Panc1 (cell line): ENCODE data around the gene NME4. TPM values are rescaled to one million over a fixed set of nuclear protein-coding genes. Genes with fewer than 3 reads are reported as not detected.

Experiments
- ATAC-seq: fragments of 200-7000 bp; cut with Tn5 transposase; 2 replicates; pipeline ENCODE4 v1.9.1; 2020; ENCODE audit warnings: mild to moderate bottlenecking, moderate library complexity
- BruUV-seq: library from RNA; stranded (reverse); fragments of 400-500 nt; replicated peaks from 2 replicates; lab custom pipeline; 2021; lab: Mats Ljungman, UMichigan
- CTCF ChIA-PET: fragments of 300-600 bp; sonication (Branson Sonifier 250); formaldehyde crosslinking; loops from one replicate; lab custom pipeline; 2022; ENCODE audit warnings: antibody characterized with exemption; lab: Charles Lee
- POLR2A ChIA-PET: fragments of 300-600 bp; sonication (Branson Sonifier 250); formaldehyde crosslinking; loops from one replicate; lab custom pipeline; 2022; ENCODE audit warnings: antibody characterized with exemption; lab: Charles Lee
- DNase-seq: peaks from one replicate; pipeline ENCODE4 v3.0.0-alpha.2; 2010; ENCODE audit warnings: low read depth, low spot score
- H3K27ac ChIP-seq: 2 replicates; pipeline ENCODE4 v1.5.1; 2011; ENCODE audit warnings: mild to moderate bottlenecking, low read length, inconsistent platforms
- H3K27me3 ChIP-seq: fragments of 200-500 bp; sonication (Bioruptor generic); 2 replicates; pipeline ENCODE4 v1.6.0; 2014; ENCODE audit warnings: low read length, inconsistent platforms; ENCODE audit not compliant: control insufficient read depth, insufficient read depth
- H3K36me3 ChIP-seq: fragments of 200-500 bp; sonication (Bioruptor generic); 2 replicates; pipeline ENCODE4 v1.5.1; 2014; ENCODE audit warnings: inconsistent platforms, mild to moderate bottlenecking, low read length, moderate library complexity; ENCODE audit not compliant: control insufficient read depth, insufficient read depth
- H3K4me1 ChIP-seq: 2 replicates; pipeline ENCODE4 v1.5.1; 2011; ENCODE audit warnings: inconsistent platforms, mild to moderate bottlenecking, low read length, moderate library complexity; ENCODE audit not compliant: control insufficient read depth, insufficient read depth
- H3K4me3 ChIP-seq, 2 experiments: 2 replicates each; pipeline ENCODE4 v1.5.1; 2011 to 2012; ENCODE audit warnings: low read depth in 2 of 2, low read length in 2 of 2, mild to moderate bottlenecking in 2 of 2, inconsistent platforms in 1 of 2, moderate library complexity in 1 of 2
- H3K9me3 ChIP-seq: fragments of 200-500 bp; sonication (Bioruptor generic); 2 replicates; pipeline ENCODE4 v1.5.1; 2014; ENCODE audit warnings: low read depth, mild to moderate bottlenecking, inconsistent platforms, low read length, moderate library complexity; ENCODE audit not compliant: control insufficient read depth, insufficient read depth
- POLR2AphosphoS5 ChIP-seq: IDR thresholded peaks from 2 replicates; pipeline ENCODE4 v1.6.1; 2012; ENCODE audit warnings: mild to moderate bottlenecking, low read depth, low read length, moderate library complexity
- SIN3A ChIP-seq: IDR thresholded peaks from 2 replicates; pipeline ENCODE4 v1.6.1; 2012; ENCODE audit warnings: low read depth, mild to moderate bottlenecking, low read length, moderate library complexity, borderline replicate concordance; ENCODE audit not compliant: insufficient read depth
- TCF7L2 ChIP-seq: IDR thresholded peaks from 2 replicates; pipeline ENCODE4 v1.6.1; 2011; ENCODE audit warnings: mild to moderate bottlenecking, low read depth, low read length, inconsistent platforms
- in situ Hi-C: cut with HindIII; loops from 2 replicates; pipeline ENCODE4 v1.10.0; 2016; ENCODE audit warnings: low sequenced_read_pairs, low pct_unique_long_range_greater_than_20kb
- intact Hi-C: fragments of 100-400 bp; cut with micrococcal nuclease; formaldehyde crosslinking; loops from one replicate; pipeline ENCODE4 v1.10.0; 2022; ENCODE audit not compliant: unreplicated experiment
- total RNA-seq: library from RNA; stranded (reverse); gene quantifications from one replicate; pipeline ENCODE4 v1.2.1, GENCODE V29; 2021; ENCODE audit not compliant: unreplicated experiment
- TF ChIP-seq, protein P1 (sequence below), 2 experiments: IDR thresholded peaks; 2 replicates each; pipeline ENCODE4 v1.6.1; 2011 to 2012; ENCODE audit warnings: low read depth in 2 of 2, control low read depth in 1 of 2, low read length in 1 of 2, mild to moderate bottlenecking in 1 of 2, moderate library complexity in 1 of 2; ENCODE audit not compliant: insufficient read depth in 1 of 2

NME4 gene
- total RNA-seq, 1 experiment from 2014 or later: 500 TPM

DNA sequence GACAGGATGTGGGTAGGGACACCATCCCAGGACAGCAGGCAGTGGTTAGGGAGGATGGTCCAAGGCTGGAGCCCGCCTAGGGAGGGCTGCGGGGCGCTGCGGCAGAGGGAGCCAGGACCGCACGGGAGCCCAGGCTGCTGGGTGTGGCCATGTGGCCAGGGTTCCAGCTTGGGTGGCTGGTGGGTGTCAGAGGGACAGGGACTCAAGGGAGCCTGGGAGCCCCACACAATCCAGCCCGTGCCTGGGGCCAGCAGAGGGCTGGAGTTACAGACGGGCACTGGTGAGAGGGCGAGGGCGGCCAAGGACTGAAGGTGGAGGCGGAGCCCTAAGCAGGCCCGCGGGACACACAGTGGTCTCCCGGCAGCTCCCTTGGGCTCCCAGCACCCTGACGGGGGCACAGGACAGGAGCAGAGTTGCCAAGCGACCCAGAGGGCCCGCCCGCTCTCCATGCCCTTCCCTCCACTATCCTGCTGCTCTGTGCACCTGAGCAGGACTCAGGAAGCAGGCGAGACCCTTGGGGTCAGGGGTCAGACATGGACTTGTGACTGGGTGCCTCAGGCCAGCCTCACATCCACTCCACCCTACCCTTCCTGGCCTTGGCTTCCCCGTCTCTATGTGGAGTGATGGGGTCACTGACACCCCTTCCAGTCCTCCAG is 33.8 kb upstream of the NME4 start:
- POLR2A ChIA-PET: interaction anchor here (1.5 kb wide), 1 partner anchor 128 kb away, joined by 3 read pairs; the partner anchor contains the start of gene FAM234A

DNA sequence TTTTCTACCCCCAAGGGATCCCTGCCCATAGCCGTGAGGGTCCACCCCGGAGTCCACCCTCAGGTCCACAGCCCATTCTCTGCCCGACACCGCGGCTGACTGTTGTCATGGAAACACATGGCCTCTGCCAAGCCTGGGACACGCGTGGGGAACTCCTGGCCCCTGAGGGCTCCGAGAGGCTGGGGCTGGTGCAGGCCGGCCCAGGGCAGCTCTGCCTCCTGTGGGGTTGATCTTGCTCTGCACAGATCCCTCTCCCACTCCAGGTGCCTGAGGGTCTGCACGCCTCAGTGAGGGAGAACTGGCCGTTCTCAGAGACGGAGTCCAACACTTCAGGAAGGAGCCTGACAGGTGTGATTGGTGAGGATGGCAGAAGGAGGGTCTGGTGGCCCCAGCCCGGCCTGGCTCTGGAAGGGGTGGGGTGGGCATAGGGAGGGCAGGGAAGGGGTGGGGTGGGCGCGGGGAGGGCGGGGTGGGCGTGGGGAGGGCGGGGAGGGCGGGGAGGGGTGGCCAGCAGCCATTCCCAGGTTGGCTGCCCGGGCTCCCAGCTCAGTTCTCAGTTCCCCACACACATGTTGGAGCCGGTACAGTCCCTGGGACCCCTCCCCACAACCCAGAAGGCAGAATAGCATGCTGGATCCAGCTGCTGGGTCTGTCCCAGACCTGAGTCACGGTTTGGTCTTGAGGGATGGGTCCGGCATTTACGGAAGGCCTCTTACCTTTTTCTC is 33.1 kb upstream of the NME4 start:
- Histone ChIP-seq H3K4me3 (no peak overlapping the region), H3K9me3 (no peaks in the 10 kb centered on the region), H3K27ac (no peak overlapping the region), H3K36me3 (no peaks in the 10 kb centered on the region; the same call in 1 of the 2 replicates), H3K4me1 (peaks cover 9% of the 10 kb centered on the region), H3K27me3 (no peaks in the 10 kb centered on the region)
- DNase-seq (no peak), ATAC-seq (no peak)
- ChIA-PET CTCF (interaction anchor here (2.1 kb wide), 1 partner anchor 257 kb away, joined by 9 read pairs; no protein-coding TSS in a partner anchor), POLR2A (interaction anchor here (0.6 kb wide), 1 partner anchor 28 kb away, joined by 5 read pairs; no protein-coding TSS in a partner anchor)
- no TSS peak for BruUV-seq
- intact Hi-C loops (no loop called here), in situ Hi-C loops (no loop called here)
- TF ChIP-seq SIN3A (no peak), TCF7L2 (no peak)
- TF ChIP-seq, protein P1, sequence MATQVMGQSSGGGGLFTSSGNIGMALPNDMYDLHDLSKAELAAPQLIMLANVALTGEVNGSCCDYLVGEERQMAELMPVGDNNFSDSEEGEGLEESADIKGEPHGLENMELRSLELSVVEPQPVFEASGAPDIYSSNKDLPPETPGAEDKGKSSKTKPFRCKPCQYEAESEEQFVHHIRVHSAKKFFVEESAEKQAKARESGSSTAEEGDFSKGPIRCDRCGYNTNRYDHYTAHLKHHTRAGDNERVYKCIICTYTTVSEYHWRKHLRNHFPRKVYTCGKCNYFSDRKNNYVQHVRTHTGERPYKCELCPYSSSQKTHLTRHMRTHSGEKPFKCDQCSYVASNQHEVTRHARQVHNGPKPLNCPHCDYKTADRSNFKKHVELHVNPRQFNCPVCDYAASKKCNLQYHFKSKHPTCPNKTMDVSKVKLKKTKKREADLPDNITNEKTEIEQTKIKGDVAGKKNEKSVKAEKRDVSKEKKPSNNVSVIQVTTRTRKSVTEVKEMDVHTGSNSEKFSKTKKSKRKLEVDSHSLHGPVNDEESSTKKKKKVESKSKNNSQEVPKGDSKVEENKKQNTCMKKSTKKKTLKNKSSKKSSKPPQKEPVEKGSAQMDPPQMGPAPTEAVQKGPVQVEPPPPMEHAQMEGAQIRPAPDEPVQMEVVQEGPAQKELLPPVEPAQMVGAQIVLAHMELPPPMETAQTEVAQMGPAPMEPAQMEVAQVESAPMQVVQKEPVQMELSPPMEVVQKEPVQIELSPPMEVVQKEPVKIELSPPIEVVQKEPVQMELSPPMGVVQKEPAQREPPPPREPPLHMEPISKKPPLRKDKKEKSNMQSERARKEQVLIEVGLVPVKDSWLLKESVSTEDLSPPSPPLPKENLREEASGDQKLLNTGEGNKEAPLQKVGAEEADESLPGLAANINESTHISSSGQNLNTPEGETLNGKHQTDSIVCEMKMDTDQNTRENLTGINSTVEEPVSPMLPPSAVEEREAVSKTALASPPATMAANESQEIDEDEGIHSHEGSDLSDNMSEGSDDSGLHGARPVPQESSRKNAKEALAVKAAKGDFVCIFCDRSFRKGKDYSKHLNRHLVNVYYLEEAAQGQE (IDR thresholded peaks at IDR 0.05; ENCODE audit: insufficient read depth in 1 of 2, low read depth in 2 of 2, low read length in 1 of 2): no peak

More for the DNA sequence above, 33.8 kb upstream of the NME4 start:
- H3K9me3 ChIP-seq: no peaks in the 10 kb centered on the region
- in situ Hi-C loops: no loop called here
- DNase-seq: no peak
- CTCF ChIA-PET: interaction anchor here (0.7 to 2.1 kb wide), 6 partner anchors 9 to 305 kb away, joined by 3 to 9 read pairs (median 4); no protein-coding TSS in a partner anchor
- BruUV-seq: no TSS peak
- intact Hi-C loops: no loop called here
- no peak overlapping the region for H3K27ac ChIP-seq
- peaks cover 9% of the 10 kb centered on the region for H3K4me1 ChIP-seq
- H3K4me3 ChIP-seq: no peak overlapping the region
- H3K27me3 ChIP-seq: no peaks in the 10 kb centered on the region
- TF ChIP-seq POLR2AphosphoS5: no peak
- TF ChIP-seq, protein P1 (IDR thresholded peaks at IDR 0.05; ENCODE audit: insufficient read depth in 1 of 2, low read depth in 2 of 2, low read length in 1 of 2): no peak
- no peak for TF ChIP-seq SIN3A
- no peaks in the 10 kb centered on the region; the same call in 1 of the 2 replicates for H3K36me3 ChIP-seq
- ATAC-seq: peak; percentile 46
